Neural cell (in vitro differentiated cells): ENCODE data around the gene VAT1L.
A peak's percentile ranks its signal among the peaks of the same experiment; 100 is the strongest.

ENCODE experiments used
- MXI1 ChIP-seq: fragments of 450-650 bp; conservative IDR thresholded peaks from 2 replicates; pipeline ENCODE4 v1.6.1; 2014; ENCODE audit warnings: antibody characterized with exemption, mild to moderate bottlenecking; ENCODE audit not compliant: poor library complexity, severe bottlenecking
- POLR2AphosphoS5 ChIP-seq: IDR thresholded peaks from 2 replicates; pipeline ENCODE4 v1.6.1; 2012
- TAF1 ChIP-seq: IDR thresholded peaks from 2 replicates; pipeline ENCODE4 v1.6.1; 2012; ENCODE audit warnings: low read depth
- TF ChIP-seq, protein P1 (sequence below): fragments of 450-650 bp; IDR thresholded peaks from 2 replicates; pipeline ENCODE4 v1.5.1; 2014; ENCODE audit warnings: antibody characterized with exemption, mild to moderate bottlenecking, moderate library complexity; ENCODE audit not compliant: poor library complexity, severe bottlenecking

DNA sequence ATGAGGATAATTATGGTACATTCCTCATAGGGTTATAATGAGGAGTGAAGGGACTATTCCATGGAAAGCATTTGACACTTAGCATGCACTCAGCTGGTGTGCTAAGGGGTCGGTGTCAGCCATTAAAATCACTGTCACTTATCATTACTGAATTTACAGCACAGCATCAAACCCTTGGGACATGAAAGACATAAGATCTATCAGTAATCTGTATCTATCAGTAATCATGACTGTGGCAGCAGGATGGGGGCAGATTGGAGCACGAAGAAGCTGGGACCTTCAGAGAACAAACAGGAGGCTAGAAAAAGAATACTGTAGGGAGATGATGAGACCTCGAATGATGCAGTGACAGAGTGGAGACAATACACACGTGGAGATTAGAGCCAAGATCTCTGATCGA, 160.5 kb downstream of the VAT1L start:
- peak; percentile 72 for TF ChIP-seq POLR2AphosphoS5
- TF ChIP-seq, protein P1, sequence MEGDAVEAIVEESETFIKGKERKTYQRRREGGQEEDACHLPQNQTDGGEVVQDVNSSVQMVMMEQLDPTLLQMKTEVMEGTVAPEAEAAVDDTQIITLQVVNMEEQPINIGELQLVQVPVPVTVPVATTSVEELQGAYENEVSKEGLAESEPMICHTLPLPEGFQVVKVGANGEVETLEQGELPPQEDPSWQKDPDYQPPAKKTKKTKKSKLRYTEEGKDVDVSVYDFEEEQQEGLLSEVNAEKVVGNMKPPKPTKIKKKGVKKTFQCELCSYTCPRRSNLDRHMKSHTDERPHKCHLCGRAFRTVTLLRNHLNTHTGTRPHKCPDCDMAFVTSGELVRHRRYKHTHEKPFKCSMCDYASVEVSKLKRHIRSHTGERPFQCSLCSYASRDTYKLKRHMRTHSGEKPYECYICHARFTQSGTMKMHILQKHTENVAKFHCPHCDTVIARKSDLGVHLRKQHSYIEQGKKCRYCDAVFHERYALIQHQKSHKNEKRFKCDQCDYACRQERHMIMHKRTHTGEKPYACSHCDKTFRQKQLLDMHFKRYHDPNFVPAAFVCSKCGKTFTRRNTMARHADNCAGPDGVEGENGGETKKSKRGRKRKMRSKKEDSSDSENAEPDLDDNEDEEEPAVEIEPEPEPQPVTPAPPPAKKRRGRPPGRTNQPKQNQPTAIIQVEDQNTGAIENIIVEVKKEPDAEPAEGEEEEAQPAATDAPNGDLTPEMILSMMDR: no peak
- TF ChIP-seq MXI1: no peak
- no peak for TF ChIP-seq TAF1
